Measurements from ENCODE around the gene IMP4. TPM values are rescaled to one million over a fixed set of nuclear protein-coding genes. Genes with fewer than 3 reads are reported as not detected.

The IMP4 gene
- polyA plus RNA-seq, 1 donor from 2014 or later, result 78.0 TPM

- no peaks in the 10 kb centered on the region for H4K20me1 ChIP-seq (ENCODE audit: insufficient read depth)
- H3K9ac ChIP-seq (ENCODE audit: low read length), result peak overlapping the region; percentile 68
- no peak overlapping the region for H3K27ac ChIP-seq (ENCODE audit: low read length)
- H3K36me3 ChIP-seq (ENCODE audit: insufficient read depth, low read length), result no peaks in the 10 kb centered on the region
- H3K9me2 ChIP-seq (ENCODE audit: insufficient read depth, low read length), result no peaks in the 10 kb centered on the region
- peak overlapping the region; percentile 40 for H2AFZ ChIP-seq (ENCODE audit: low read depth, low read length)
- no peaks in the 10 kb centered on the region for H3K27me3 ChIP-seq (ENCODE audit: insufficient read depth, low read depth, low read length)
- no peaks in the 10 kb centered on the region for H3K9me3 ChIP-seq (ENCODE audit: low read length)
- H3F3A ChIP-seq (ENCODE audit: insufficient read depth, low read length, poor library complexity, severe bottlenecking), result no peaks in the 10 kb centered on the region
- TF ChIP-seq, protein P1, sequence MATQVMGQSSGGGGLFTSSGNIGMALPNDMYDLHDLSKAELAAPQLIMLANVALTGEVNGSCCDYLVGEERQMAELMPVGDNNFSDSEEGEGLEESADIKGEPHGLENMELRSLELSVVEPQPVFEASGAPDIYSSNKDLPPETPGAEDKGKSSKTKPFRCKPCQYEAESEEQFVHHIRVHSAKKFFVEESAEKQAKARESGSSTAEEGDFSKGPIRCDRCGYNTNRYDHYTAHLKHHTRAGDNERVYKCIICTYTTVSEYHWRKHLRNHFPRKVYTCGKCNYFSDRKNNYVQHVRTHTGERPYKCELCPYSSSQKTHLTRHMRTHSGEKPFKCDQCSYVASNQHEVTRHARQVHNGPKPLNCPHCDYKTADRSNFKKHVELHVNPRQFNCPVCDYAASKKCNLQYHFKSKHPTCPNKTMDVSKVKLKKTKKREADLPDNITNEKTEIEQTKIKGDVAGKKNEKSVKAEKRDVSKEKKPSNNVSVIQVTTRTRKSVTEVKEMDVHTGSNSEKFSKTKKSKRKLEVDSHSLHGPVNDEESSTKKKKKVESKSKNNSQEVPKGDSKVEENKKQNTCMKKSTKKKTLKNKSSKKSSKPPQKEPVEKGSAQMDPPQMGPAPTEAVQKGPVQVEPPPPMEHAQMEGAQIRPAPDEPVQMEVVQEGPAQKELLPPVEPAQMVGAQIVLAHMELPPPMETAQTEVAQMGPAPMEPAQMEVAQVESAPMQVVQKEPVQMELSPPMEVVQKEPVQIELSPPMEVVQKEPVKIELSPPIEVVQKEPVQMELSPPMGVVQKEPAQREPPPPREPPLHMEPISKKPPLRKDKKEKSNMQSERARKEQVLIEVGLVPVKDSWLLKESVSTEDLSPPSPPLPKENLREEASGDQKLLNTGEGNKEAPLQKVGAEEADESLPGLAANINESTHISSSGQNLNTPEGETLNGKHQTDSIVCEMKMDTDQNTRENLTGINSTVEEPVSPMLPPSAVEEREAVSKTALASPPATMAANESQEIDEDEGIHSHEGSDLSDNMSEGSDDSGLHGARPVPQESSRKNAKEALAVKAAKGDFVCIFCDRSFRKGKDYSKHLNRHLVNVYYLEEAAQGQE (IDR thresholded peaks at IDR 0.05; ENCODE audit: borderline replicate concordance), result no peak
- TF ChIP-seq EP300 (conservative IDR thresholded peaks at IDR 0.05; ENCODE audit: poor library complexity, severe bottlenecking), result no peak
- no peak for TF ChIP-seq SMC3 (conservative IDR thresholded peaks at IDR 0.05; ENCODE audit: poor library complexity)
- TF ChIP-seq RAD21 (conservative IDR thresholded peaks at IDR 0.05), result no peak
- no peak for TF ChIP-seq TAF1 (IDR thresholded peaks at IDR 0.05; ENCODE audit: low read depth)
- no peak for TF ChIP-seq POLR2AphosphoS5 (IDR thresholded peaks at IDR 0.05)
- no peak for TF ChIP-seq EZH2 (IDR thresholded peaks at IDR 0.05; ENCODE audit: borderline replicate concordance, insufficient read depth, low read length, poor library complexity, severe bottlenecking)
- TF ChIP-seq MXI1 (conservative IDR thresholded peaks at IDR 0.05; ENCODE audit: poor library complexity, severe bottlenecking), result no peak
- TF ChIP-seq, protein P2, sequence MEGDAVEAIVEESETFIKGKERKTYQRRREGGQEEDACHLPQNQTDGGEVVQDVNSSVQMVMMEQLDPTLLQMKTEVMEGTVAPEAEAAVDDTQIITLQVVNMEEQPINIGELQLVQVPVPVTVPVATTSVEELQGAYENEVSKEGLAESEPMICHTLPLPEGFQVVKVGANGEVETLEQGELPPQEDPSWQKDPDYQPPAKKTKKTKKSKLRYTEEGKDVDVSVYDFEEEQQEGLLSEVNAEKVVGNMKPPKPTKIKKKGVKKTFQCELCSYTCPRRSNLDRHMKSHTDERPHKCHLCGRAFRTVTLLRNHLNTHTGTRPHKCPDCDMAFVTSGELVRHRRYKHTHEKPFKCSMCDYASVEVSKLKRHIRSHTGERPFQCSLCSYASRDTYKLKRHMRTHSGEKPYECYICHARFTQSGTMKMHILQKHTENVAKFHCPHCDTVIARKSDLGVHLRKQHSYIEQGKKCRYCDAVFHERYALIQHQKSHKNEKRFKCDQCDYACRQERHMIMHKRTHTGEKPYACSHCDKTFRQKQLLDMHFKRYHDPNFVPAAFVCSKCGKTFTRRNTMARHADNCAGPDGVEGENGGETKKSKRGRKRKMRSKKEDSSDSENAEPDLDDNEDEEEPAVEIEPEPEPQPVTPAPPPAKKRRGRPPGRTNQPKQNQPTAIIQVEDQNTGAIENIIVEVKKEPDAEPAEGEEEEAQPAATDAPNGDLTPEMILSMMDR (IDR thresholded peaks at IDR 0.05; ENCODE audit: poor library complexity, severe bottlenecking), result no peak
- H3K4me3 ChIP-seq (ENCODE audit: low read length), result peak overlapping the region; percentile 83
- no peaks in the 10 kb centered on the region for H3K79me2 ChIP-seq (replicated peaks; ENCODE audit: insufficient read depth, low read length)
- H3K4me2 ChIP-seq (ENCODE audit: low read length), result peak overlapping the region; percentile 30
Observed at GRCh38 chr2:130355172-130355577, 12.5 kb downstream of the IMP4 start.

DNA sequence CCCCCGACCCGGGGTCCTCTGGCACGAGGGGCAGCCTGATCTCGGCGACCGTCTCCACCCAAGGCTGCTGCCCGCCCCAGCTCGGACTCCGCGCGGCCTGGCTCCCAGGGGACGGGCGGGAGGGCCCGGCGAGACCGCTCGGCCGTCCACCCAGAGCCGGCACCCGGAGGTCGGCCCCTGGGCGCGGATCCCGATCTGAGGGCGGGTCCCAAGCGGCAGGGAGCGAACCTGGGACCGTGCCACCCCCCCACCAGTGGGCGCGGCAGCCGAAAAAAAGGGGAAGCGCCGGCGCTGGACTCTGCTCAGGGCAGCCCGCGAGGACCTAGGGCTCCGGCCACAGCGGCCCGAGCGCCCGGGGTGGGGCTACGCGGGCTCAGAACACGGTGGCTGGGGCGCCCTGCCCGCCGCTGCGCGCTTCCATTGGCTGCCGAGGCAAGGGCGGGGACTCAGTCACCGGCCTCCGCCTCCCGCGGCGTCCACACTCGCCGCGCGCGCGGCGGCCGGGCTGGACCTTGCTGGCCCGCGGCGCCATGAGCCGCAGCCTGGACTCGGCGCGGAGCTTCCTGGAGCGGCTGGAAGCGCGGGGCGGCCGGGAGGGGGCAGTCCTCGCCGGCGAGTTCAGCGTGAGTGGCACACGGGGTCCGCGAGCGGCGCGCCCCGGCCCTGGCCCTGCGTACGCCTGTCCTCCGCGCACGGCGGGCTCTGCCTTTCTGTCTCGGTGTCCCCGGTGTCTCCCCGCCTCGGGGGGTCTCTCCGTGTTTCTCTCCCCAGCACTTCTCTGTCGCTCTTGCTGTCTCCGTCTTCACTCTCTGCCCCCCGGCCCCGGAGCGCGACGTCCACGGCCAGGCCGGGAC is 13.1 kb downstream of the IMP4 start, which contains the start of gene PTPN18:
PTPN18 (plus strand) TSS at position 479 of the 854 bp plus-strand sequence; CDS start at position 531, 52 bp downstream.
- Histone ChIP-seq H3K79me2 (replicated peaks; ENCODE audit: insufficient read depth, low read length) (no peaks in the 10 kb centered on the region), H3K9ac (ENCODE audit: low read length) (peak within 1 kb of the TSS; percentile 68), H3K4me2 (ENCODE audit: low read length) (peak within 1 kb of the TSS; percentile 30), H3K36me3 (ENCODE audit: insufficient read depth, low read length) (no peaks in the 10 kb centered on the region), H3K9me2 (ENCODE audit: insufficient read depth, low read length) (no peaks in the 10 kb centered on the region), H2AFZ (ENCODE audit: low read depth, low read length) (peak within 1 kb of the TSS; percentile 40), H3K9me3 (ENCODE audit: low read length) (no peaks in the 10 kb centered on the region), H3K4me3 (ENCODE audit: low read length) (peak within 1 kb of the TSS; percentile 83), H4K20me1 (ENCODE audit: insufficient read depth) (no peaks in the 10 kb centered on the region), H3K27ac (ENCODE audit: low read length) (no peak within 1 kb of the TSS), H3F3A (ENCODE audit: insufficient read depth, low read length, poor library complexity, severe bottlenecking) (no peaks in the 10 kb centered on the region), H3K27me3 (ENCODE audit: insufficient read depth, low read depth, low read length) (no peaks in the 10 kb centered on the region)
- TF ChIP-seq TAF1 (IDR thresholded peaks at IDR 0.05; ENCODE audit: low read depth), result no peak
- peak; percentile 72 for TF ChIP-seq RAD21 (conservative IDR thresholded peaks at IDR 0.05)
- peak; percentile 15 for TF ChIP-seq EP300 (conservative IDR thresholded peaks at IDR 0.05; ENCODE audit: poor library complexity, severe bottlenecking)
- peak; percentile 70 for TF ChIP-seq SMC3 (conservative IDR thresholded peaks at IDR 0.05; ENCODE audit: poor library complexity)
- TF ChIP-seq MXI1 (conservative IDR thresholded peaks at IDR 0.05; ENCODE audit: poor library complexity, severe bottlenecking), result peak; percentile 56
- TF ChIP-seq, protein P2 (IDR thresholded peaks at IDR 0.05; ENCODE audit: poor library complexity, severe bottlenecking), result peak; percentile 73
- TF ChIP-seq, protein P1 (IDR thresholded peaks at IDR 0.05; ENCODE audit: borderline replicate concordance), result no peak
- peak; percentile 33 for TF ChIP-seq POLR2AphosphoS5 (IDR thresholded peaks at IDR 0.05)
- TF ChIP-seq EZH2 (IDR thresholded peaks at IDR 0.05; ENCODE audit: borderline replicate concordance, insufficient read depth, low read length, poor library complexity, severe bottlenecking), result no peak

Data from neural cell (in vitro differentiated cells).